Activated CD8-positive, alpha-beta memory T cell treated with anti-CD3 and anti-CD28 coated beads, Interleukin-2, amount 50 U/mL, for 24 hours (primary cell): ENCODE results near the gene C19orf47.
A peak's percentile ranks its signal among the peaks of the same experiment; 100 is the strongest.

Source experiments
- DNase-seq: peaks from one replicate; pipeline ENCODE4 v3.0.0-alpha.2; 2020; ENCODE audit errors: extremely low read depth

The C19orf47 gene, protein sequence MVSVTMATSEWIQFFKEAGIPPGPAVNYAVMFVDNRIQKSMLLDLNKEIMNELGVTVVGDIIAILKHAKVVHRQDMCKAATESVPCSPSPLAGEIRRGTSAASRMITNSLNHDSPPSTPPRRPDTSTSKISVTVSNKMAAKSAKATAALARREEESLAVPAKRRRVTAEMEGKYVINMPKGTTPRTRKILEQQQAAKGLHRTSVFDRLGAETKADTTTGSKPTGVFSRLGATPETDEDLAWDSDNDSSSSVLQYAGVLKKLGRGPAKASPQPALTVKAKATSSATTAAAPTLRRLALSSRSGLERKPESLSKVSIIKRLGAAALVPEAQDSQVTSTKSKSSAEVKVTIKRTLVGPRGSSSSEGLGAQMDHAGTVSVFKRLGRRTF

GRCh38 chr19:40348125-40348913, at the start of gene C19orf47, which contains the start of gene PLD3:
Gene C19orf47, minus strand, starts transcription at chr19:40348397. Its CDS starts 6,540 bp downstream, at chr19:40341857.
Gene PLD3, plus strand, starts transcription at chr19:40348695. Its CDS starts 17,789 bp downstream, at chr19:40366484.
- peak; percentile 98 for DNase-seq

- DNase-seq, result no peak
These were observed 49.3 kb upstream of the C19orf47 start for GRCh38 chr19:40397568-40397906.

- no peak for DNase-seq
These were observed 48.8 kb upstream of the C19orf47 start for GRCh38 chr19:40396886-40397567.

- no peak for DNase-seq
These were observed 47.8 kb upstream of the C19orf47 start for GRCh38 chr19:40395956-40396355.

DNA sequence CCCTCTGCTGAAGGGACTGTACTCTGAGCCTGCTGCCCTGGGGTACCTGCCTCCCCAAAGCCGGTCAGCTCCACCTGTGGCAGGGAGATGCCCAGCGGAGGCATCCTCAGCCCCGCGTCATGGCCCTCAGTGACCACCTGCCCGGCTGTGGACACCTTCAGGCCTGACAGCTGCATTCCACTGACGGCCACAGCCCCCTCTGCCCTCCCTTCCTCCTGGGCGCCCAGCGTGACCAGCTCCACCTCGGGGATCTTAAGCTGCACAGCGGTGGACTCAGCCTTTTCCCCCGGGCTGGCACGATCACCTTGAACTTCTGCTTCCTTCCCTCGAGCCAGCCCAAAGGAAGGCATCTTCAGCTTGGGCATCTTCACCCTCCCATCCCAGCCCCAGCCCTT, 46.6 kb upstream of the C19orf47 start:
- no peak for DNase-seq

DNA sequence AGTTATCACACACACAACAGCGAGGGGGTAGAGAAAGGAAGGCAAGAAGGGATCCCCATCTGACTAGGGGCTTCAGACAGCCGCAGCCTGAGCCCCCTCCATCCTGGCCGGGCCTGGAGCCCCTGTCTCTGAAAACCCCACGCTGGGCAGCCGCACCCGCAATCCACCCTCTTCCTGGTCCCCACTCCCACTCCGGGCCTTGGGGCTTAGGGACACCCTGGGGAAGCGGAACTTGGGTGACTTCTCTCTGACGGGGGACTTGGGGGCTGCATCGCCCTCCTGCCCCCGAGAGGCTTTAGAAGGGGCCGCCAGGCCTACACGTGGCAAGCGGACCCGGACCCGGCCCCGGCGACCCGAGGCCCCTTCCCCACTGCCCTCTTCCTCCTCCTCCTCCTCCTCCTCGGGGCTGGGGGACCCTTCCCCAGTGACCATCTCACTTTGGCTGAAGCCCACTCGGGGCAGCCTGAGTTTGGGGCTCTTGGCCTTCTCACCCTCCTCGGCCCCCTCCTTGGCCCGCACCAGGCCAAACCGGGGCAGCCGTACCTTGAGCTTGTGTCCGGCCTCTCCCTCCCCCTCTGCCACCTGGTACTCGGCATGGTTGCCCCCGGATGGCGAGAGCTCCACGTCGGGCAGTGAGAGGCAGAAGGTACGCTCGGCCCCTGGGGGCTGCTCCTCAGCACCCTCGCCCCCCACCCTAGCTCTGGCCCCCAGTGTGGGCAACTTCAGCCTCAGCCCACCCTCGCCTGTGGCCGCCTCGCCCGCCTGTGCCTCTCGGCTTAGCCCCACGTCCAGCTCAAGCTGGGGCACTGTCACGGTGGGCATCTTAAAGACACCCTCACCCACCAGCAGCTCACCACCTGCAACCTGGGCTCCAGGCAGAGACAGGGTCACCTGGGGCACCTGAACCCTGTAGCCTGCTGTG, 46.0 kb upstream of the C19orf47 start:
- DNase-seq, result no peak

- no peak for DNase-seq
These were observed 44.8 kb upstream of the C19orf47 start for GRCh38 chr19:40392894-40393517.

- DNase-seq, result no peak
These were observed 43.9 kb upstream of the C19orf47 start for GRCh38 chr19:40392123-40392522.

DNA sequence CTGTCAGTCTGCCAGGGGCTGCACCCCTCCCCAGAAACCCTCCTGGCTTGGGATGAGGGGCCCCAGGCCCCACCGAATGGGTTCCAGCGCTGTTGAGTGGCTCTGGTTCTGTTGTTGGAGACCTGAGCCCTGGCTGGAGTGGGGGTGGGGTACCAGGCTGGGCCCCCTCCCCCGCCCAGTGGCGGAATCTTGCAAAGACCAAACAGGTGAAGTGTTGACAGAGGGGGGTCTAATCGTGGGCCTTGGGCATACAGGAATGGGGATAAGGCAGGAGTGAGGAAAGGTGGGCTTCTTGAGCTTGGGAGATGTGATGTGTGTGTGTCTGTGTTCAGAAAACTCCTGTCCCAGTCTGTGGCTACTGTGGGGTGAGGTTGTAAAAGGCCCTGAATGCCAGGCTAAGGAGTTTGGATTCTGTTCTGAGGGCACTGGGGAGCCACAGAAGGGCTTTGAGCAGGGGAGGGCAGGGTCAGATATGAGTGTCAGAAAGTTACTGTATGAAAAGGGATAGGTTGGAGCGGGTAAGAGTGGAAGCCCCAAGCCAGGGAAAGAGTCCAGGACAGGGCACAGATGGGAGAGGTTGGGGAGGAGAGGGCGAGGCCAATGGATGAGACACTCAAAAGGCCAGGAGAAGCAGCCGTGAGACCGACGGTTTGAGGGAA, 42.0 kb upstream of the C19orf47 start, which contains the start of gene HIPK4:
Gene HIPK4, minus strand, starts transcription at position 98 of the 659 bp plus-strand sequence. CDS start 279 bp downstream, outside the sequence.
- no peak for DNase-seq

DNA sequence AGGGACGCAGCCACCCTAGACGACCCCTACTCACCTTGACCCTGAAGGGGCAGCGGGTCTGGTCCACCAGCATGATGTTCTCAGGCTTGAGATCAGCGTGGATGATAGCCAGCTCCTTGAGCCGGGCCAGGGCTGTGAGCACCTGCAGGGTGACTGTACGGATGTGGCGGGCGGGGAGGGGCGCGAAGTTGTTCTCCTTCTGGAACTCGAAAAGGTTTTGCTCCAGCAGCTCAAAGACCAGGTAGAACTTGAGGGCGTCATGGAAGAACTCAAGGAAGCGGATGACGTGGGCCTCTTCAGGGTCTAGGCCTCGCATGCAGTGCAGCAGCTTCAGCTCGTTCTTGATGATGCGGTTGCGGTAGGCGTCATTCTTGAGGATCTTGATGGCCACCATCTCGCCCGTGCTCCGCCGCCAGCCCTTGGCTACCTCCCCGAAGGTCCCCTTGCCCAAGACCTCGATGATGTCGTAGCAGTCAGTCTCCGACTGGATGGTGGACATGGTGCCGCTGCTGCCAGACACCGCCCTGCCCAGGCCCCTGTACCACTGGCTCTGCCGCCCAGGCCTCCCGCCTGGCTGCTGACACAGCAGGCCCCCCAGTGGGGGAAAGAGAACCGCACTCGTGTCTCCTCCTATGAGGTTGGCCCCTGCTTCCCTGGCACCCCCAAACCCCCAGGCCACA, 41.3 kb upstream of the C19orf47 start:
- DNase-seq, result no peak

DNA sequence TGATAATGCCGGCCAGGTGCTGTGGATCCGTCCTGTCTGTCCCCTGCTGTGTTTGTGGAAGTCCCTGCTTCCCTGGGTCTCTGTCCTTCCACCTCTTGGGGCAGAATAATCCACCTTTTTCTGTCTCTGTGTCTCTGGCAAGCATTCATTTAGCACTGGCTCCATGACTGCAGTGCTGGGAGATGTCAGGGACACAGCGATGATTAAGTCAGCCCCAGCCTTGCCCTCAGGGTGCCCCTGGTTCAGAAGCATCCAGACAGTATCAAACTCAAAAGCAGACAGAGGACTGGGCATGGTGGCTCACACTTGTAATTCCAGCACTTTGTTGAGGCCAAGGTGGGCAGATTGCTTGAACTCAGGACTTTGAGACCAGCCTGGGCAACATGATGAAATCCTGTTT, 40.3 kb upstream of the C19orf47 start:
- no peak for DNase-seq

GRCh38 chr19:40387155-40387554, 39.0 kb upstream of the C19orf47 start:
- DNase-seq, result no peak

GRCh38 chr19:40383668-40384248, 35.6 kb upstream of the C19orf47 start:
- DNase-seq, result no peak

DNA sequence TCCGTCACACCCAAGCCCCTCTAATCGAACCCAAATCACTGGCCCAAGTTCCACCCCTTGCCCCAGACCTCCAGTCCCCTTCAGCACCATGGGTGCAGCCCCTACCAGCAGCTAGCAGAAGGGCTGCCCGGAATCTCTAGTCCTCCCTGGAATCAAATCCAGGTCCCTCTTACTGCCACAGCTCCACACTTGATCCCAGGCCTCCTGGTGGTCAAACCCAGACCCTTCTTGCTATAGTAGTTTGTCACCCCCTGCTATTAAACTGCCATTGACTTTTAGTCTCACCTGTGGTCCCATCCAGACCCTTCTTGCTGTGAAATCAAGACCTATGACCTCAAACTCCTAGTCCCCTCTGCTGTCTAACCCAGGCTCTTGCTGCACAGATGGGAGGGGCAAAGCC, 33.1 kb upstream of the C19orf47 start:
- DNase-seq, result no peak

- no peak for DNase-seq
These were observed 32.2 kb upstream of the C19orf47 start for GRCh38 chr19:40380199-40381037.

GRCh38 chr19:40379446-40380198, 31.4 kb upstream of the C19orf47 start:
- DNase-seq, result no peak

DNA sequence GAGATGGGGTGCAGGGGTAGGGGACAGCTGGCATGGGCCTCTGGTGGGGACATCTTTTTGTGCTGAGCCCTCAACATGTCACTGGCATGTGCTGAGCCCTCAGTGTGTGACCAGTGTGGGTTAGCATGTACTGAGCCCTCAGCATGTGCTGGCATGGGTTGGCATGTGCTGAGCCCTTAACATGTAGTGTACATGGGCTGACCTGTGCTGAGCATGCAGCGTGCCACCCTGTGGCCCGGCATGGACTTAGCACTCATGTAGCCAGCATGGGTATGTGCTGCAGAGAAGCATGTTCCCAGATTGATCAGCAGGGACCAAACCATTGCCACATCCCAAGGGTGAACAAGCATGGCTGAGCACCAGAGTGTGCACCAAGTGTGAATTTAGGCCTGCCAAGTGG, 30.3 kb upstream of the C19orf47 start:
- no peak for DNase-seq
